NT2/D1 (cell line): ENCODE results near the gene CAPN14.

Source experiments
- YY1 ChIP-seq: IDR thresholded peaks from 2 replicates; pipeline ENCODE4 v1.6.1; 2011; ENCODE audit not compliant: insufficient read length, insufficient read depth
- ZNF274 ChIP-seq: IDR thresholded peaks from 2 replicates; pipeline ENCODE4 v1.6.1; 2011; ENCODE audit warnings: mild to moderate bottlenecking, low read depth, low read length

DNA sequence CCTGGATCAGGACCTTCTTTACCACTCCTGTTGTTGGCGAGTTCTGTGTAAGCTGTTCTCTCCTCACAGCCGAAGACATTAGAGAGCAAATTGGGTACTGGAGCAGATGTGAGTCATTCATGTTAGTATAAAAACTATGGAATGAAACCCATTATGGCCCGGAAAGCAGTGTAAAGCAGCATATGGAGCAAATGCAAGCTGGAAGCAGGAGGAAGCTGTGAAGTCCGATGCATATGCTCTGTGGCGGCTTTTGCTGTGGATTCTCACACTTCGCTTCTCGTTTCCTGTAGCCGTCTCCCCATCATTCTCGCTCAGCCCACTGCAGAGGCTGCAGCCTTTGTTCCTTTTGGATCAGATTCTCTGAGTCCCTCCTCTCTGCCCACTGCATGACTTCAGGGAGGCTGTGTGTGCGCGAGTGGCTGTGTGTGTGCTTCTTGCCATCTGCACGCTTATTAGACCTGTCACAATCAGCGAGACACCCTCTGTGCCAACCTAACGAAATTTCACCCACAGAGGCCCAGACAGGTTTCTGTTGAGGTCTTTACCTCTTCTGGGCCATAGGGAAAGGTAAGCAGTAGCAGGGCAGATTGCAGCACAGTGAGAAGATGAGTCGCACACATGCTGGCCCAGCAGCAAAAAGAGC lies 75.8 kb downstream of the CAPN14 start:
- no peak for TF ChIP-seq YY1
- no peak for TF ChIP-seq ZNF274
